NCI-H2196 treated with DMSO at 0.1 percent for 48 hours (cell line): ENCODE data around the gene USH1C.

ENCODE experiments used
- DNase-seq: peaks from one replicate; lab custom pipeline; 2025; ENCODE audit not compliant: unreplicated experiment; lab: John Stamatoyannopoulos, UW

USH1C gene

DNA sequence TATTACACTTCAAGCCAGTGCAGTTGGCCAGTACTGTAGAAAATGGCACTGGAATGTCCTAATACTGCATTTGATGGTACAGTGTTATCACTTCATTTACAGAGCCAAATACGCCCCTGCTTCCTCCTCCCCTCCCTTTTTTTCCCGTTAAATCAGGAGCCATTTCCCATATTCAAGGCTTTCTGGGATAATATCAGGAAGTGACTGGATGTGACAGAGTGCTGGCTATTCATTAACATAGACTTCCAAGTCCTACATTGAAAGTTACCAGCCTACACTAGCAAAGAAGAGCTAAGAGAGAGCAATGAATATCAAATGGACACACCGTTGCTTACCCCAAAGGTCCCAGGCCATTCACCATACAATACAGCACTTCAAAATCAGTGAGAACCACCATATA is 35.4 kb downstream of the USH1C start:
- no peak for DNase-seq

DNA sequence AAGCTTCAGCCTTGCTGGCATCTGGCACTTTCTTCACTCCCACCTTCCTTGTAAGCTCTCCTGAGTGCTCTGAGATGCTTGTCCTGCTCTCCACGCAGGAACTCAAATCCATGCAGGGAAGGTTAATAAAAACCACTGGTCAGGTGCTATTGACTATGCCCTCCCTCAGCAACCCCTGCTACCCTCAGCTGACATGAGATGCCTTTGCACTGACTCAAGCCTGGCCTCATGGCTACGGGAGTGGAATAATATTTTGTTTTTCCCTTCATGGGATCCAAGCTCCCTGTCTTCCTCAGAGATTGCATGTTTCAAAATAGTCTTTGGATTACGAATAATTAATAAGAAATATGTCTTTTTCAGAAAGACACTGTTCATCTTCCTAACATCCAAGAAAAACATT is 35.9 kb downstream of the USH1C start:
- no peak for DNase-seq

DNA sequence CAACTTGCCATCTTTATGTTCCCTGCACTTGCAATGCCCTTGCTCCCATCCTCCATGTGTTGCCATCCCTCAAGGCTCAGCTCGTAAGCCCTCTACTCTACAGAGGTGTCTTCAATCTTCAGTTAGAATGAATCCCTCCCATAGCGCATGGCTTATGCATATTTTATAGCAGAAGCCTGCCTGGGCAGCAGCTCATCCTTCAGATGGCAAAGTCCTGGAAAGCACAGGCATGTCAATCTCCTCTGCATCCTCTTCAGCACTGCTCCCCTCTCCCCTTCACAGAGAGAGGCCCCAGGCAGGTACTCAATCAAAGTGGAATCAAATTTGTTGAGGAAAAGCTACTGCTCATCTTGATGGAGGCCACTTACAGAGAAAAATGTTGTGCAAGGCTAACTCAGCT is 36.4 kb downstream of the USH1C start:
- no peak for DNase-seq

DNA sequence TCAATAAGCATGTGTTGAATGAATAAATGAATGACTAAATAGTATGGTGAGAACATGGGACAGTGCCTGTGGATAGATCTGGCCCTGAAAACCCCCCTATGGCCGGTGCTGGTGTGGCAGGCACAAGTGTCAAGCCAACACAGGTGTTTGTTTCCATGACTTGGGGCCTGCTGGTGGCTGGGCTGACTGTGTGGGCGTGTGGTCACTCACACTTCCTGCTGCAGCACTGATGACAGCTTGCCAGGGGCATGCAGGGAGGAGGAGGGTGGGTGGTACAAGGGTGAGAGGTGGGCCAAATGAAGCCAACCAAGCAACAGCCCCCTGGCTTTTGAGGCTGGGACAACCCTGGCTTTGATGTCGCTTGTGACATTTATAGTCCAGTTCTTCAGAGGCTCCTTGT is 37.3 kb downstream of the USH1C start:
- DNase-seq, result no peak

DNA sequence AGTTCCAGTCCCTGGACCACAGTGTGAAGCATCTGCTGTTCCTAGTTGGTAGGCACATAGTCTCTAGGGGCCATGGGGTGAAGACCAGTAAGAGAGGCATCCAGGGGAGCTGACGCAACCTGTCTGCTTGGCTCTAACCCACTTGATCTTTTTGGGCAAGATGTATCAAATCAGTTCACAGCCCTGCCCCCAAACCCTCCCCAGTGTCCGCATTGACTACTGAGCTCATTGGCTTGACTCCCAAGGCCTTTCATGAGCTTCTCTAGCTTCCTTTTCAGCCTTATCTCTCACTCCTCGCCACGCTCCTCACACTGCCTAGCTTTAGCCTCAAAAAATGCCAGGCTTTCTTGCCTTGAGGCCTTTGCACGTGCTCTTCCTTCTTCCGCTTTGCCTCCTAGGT is 37.9 kb downstream of the USH1C start:
- DNase-seq, result no peak

DNA sequence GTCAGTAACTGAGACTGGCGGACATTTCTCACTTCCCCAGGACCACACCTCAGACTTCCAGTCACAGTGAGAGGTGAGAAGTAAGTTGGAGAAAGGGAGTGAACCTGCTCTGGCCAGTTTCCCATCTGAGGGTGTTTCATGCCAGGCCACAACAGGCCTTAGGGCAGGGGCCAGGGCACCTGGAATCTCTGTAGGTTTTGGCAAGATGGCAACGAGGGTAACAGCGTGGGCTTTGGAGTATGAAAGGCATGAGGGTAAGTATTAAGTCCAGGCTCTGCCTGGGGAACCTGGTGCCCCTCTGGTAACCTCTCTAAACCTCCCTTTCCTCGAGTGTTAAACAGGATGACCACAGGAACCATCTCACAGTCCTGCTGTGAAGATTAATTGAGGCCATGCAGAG is 39.1 kb downstream of the USH1C start:
- no peak for DNase-seq

DNA sequence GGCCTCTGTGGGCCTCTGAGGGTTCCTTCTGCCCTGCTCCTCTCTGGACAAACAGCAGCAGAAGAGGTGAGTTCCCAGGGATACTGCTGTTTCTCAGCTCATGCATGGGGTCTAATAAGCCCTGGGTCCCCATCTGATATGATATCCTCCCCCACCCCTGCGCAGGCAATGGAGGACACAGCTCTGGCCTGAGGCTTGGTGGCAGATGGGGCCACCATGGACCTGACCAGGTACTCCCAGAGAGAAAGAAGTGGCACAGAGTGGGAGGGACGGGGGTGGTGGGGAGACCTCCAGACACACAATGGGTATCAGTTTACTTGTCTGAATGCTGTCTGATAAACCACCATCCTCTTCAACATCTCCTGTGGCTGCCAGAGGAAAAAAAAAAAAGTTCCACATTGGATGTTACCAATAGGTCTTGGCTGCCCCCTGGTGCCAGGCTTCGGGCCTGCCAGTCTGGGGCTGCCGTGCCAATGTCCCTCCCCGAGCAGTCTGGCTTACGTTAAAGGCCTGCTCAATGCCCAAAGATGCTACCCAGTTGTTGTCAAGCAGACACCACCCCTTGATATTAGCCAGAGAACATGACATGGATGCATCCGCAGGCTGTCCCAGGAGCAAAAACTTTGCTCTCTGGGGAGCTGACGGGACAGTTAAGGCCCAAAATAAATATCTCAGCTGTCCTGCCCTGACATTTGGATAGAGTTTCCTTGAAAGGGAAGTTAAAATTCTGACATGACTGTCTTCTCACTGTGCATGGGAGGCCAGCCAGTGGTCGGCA is 39.7 kb downstream of the USH1C start:
- peak; percentile 41 for DNase-seq

DNA sequence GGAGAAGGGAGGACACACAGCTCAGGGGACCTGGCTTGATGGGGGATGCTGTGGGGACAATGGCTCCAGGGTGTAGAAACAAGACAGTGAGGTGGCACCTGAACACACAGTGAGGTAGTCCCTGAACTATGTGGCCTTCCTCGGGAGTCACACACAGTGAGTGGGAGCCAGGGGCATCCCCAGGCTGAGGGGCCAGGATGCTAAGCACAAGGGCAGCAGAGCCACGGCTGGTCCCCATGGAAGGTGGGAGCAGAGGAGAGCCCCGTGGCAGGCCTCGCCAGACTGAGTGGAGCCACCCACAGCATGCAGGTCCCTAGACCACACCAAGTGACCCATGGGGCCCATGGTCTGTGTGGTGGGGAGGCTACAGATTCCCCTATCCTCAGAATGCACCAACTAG is 41.6 kb downstream of the USH1C start:
- no peak for DNase-seq

DNA sequence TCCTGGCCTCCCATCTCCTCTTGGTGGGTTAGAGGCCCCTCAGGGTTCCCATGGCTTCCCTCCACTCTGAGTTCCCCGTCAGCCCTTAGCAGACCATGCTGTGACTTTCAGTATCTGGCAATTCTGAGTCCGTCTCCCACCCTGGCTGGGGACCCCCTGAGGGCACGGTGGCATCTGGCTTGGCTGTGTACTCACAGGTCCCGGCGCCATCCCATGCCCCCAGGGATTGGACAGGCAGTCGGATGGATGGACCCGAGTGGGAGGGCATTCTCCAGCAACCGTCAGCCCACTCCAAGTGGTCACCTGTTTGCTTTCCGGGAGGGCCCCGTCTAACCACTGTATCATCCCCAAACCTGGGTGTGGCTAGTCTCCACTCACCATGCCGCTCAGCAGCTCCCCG is 43.5 kb downstream of the USH1C start:
- DNase-seq, result no peak

DNA sequence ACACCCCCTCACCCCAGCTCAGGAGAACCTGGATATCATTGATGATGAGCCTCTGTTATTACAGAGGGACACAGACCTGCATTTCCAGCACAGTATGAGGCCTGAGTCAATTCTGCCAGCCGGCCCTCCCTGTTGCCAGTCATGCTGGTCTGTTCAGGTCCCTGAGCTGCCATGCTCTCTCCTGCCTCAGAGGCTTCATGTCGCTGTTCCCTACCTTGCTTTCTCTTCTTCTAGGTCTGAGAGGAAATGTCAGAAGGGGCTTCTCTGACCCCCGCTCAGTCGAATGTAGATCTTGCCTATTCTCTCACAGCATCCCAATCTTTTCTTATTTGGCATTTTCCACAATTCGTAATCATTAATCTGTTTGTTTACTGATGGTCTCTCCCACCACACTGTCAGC is 45.7 kb downstream of the USH1C start:
- no peak for DNase-seq

DNA sequence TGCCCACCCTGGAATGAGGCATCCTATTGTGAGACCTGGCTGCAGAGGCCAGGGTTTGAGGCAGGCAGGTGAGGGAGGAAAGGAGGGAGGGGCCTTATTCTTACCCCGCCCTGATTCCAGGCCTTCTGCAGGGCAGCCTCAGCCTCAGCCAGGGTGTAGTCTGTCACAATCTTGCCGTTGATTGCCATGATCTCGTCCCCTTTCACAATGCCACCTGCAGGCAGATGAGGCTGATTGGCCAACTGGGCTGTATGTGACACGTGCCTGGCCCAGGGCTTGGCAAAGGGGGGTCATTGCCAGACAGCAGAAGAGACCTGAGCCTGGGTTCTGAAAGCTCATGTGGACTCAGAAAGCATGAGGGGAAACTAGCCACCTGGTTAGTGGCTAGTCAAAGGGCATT is 46.2 kb downstream of the USH1C start:
- DNase-seq, result peak; percentile 58

DNA sequence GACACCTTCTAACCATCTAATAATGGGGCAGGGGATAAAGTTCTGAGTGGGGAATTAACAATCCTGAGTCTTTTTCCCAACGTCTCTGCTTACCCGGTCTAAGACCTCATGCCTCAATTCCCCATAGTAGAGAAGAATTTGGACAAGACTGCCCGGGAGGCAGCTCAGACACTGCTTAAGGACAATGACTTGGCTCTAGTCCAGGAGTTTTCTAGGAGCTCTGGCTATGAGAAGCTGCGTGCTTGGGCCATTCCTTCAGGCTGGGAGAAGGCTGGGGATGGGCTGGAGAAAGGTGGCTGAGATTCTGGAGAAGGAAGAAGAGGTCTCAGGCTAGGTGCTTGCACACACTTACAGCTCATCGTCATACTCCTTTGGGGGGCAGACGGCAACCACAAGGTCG is 47.8 kb downstream of the USH1C start:
- no peak for DNase-seq

DNA sequence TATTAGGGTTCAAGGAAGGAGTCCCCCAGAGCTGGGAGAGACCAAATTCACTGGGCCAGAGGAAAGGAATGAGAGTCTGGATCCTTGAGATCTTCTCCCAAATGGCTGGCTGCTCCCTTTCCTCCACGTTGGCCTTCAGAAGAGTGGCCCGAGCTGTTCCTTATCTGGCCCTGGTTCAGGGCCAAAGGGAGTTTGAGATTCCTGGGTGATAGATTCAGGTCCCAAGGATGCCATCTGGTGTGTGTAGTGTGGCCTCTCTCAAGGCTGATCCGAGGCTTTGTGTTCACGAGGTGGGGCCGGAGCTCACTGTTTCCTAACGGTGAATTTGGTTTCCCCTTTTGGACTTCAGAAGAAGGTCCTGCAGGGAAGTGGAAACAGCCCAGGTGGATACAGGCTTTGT is 50.2 kb downstream of the USH1C start:
- no peak for DNase-seq

DNA sequence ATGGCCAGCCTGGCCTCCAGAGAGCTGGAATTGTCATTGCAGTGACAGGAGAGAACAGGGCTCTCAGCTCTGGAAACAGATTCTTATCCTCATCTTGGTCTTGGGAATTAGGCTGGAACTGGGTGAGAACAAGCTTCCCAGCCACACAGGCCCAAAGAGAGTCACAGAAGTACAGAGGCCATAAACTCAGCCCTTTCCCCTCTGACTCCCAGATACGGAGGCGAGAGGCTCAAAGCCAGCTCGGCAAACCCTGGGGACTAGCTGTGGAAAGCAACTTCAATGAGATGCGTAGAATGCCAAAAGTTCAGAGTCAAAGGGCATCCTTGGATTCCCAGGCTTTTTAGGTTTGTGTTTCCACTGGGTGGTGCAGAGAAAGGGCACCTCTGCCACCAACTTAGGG is 53.3 kb downstream of the USH1C start:
- DNase-seq, result no peak

DNA sequence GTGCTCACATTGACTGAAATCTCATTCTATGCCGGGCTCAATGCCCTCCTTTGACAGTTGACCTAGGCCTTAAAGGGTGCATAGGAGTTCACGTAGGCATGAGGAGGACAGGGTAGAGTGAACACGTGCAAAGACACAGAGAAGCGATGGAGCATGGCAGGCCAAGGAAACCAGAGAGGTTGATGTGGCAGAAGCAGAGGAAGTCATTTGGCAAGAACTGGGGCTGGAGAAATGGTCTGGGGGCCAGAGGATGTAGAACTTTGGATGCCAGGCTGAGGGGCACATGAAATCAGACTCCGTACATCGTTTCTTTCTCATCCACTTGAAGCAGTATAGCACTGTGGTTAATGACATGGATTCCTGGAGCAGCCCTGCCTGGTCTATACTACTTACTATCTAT is 54.0 kb downstream of the USH1C start:
- no peak for DNase-seq

DNA sequence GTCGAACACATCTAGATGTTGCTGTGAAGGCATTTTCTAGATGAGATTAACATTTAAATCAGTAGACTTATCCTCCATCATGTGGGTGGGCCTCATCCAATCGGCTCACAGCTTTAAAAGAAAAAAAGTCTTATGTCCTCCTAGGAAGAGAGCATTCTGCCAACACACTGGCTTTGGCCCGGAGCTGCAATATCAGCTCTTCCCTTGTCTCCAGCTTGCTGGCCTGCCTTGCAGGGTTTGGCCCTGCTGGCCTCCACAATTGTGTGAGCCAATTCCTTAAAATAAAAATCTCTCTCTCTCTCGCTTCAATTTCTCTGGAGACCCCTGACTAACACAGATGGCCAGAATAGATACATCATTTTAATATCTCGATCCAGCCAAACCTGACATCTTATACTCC is 54.5 kb downstream of the USH1C start:
- DNase-seq, result no peak

DNA sequence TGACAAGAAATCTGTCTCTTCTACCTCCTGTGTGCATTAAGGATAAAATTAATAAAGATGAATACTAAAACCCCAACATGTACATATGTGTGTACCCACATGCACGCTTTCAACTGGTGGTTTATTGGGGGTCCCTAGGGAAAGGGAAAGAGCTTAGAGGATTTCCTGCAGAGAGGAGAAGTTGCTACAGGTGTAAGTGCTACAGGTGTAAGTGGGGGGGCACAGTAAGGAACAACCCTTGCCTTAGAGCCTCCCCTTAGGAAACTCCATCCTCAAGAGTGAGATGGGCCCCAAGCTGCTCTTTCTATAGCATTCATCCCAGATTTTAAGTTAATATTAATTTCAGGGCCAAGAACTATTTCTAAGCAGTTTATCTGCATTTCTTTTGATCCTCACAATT is 55.7 kb downstream of the USH1C start:
- no peak for DNase-seq

DNA sequence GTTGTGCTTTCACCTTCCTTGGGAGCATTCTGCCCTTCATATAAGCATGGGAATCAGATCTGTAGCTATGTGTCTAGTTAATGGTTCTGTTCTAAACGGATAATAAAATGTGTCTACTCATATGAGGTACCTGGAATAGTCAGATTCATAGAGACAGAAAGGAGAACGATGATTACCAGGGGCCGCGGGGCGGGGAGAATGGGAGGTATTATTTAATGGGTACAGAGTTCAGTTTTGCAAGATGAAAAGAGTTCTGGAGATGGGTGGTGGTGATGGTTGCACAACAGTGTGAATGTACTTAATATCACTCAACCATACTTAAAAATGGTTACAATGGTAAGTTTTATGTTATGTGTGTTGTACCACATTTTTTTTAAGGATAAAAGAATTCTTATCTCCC is 57.6 kb downstream of the USH1C start:
- no peak for DNase-seq

DNA sequence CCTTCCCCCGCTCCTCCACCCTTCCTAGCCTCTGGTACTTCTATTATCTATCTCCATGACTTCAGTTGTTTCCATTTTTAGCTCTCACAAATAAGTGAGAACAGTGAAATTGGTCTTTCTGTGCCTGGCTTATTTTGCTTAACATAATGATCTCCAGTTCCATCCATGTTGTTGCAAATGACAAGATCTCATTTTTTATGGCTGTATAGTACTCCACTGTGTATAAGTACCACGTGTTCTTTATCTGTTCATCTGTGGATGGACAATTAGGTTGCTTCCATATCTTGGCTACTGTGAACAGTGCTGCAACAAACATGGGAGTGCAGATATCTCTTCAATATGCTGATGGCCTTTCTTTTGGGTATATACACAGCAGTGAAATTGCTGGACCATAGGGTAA is 60.7 kb downstream of the USH1C start:
- DNase-seq, result no peak

DNA sequence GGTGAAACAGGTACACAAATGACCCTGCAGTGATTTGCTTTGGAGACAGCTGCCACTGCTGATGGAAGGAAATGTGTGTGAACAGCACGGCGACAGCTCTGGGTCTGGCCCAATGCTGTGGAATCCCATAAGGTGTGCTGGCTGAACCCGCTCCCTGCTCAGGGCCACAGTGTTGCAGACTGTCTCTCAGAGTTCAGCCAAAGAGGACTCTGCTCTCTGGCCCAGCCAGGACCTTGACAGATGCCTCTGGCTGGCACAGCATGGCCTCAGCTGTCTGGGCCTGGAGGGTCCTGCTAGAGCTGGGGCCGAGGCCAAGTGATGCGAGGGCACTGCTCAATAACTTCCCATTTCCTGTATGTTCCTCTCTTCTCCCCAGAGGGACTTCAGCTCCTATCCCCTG is 62.3 kb downstream of the USH1C start:
- DNase-seq, result no peak

DNA sequence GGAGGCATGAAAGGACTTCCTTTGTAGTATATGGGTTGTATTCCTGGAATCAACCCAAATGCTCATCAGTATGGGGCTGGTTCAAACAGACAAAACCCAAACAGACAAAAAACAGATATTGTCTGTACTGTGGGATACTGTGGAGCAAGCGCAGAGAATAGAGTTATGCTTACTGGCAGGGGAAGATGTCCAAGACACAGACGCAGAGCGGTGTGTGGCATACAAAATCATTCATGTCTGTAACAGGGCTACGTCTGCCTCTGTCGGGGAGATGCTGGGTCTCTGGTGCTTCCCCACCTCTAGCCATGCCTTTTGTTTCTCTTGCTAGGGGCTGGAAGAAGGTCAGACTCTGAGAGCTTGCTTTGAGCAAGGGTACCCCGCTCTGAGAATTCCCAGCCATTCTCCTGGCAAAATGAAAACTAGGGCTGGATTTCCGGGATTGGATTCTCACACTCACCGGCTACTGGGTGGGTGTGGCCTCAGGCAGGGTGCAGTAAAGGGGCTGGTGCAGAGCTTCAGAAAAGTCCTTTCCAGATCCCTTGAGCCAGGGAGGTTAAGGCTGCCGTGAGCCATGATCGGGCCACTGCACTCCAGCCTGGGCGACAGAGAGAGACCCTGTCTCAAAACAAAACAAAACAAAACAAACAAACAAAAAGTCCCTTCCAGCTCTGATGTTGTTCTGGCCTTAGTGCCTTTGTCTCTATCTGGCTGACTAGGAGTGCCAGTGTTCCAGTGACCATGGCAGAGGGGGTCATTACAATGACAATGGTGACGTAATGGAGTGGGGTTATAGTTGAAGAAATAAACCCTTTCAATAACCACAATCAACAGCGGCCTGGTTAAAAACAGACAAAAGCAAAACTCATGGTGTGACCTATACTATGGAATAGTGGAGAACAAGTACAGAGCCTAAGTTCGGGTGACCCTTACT is 64.7 kb downstream of the USH1C start:
- peak; percentile 3 for DNase-seq

DNA sequence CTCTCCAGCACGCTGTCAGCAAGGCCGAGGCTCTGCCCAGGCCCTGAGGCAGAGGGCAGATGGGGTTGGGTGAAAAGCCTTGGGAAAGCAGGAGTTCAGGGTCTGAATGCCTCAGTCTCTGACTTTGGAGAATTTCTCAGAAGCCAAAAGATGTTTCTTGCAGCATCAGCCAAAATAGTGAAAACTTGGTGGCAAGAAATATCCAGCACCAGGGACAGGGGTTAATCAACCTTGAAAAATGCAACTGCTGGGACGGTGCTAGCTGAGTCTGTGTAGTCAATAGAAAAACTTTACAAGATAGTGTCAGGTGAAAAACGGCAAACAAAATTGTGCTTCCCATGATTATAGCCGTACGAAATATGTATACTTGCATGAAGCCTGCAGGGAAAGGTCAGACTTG is 66.1 kb downstream of the USH1C start:
- DNase-seq, result no peak
